Measurements from ENCODE around the gene C2orf68.
"Not testable (repeated sequence)": the region's sequence is repeated elsewhere in the genome, so short reads cannot be mapped to it uniquely, and the experiment has no call there.

The C2orf68 gene

GRCh38 chr2:85631316-85631715 is 19.4 kb upstream of the C2orf68 start:
- Histone ChIP-seq H3K4me3 (ENCODE audit: extremely low read depth, insufficient read depth, low read length, poor library complexity, severe bottlenecking) (no peak overlapping the region), H3K9me3 (ENCODE audit: control insufficient read depth, low read length) (no peaks in the 10 kb centered on the region), H3K4me1 (ENCODE audit: control insufficient read depth, insufficient read depth, low read length, poor library complexity, severe bottlenecking) (no peaks in the 10 kb centered on the region), H3K36me3 (ENCODE audit: control insufficient read depth, insufficient read depth, low read length) (peaks cover 88% of the 10 kb centered on the region), H3K27ac (ENCODE audit: low read depth, low read length, severe bottlenecking) (no peak overlapping the region)
- 90% methylated on average over 2 of the region's 3 CpGs; no CpG with 5 or more reads in 1 of the 2 experiments for WGBS, 2 experiments (ENCODE audit: insufficient coverage in 2 of 2)

- WGBS, 2 experiments (ENCODE audit: insufficient coverage in 2 of 2), result 90 to 100% methylated on average over 1 to 2 of the region's 2 CpGs
- H3K27ac ChIP-seq (ENCODE audit: low read depth, low read length, severe bottlenecking), result no peak overlapping the region
- H3K4me3 ChIP-seq (ENCODE audit: extremely low read depth, insufficient read depth, low read length, poor library complexity, severe bottlenecking), result no peak overlapping the region
These were observed 16.8 kb upstream of the C2orf68 start for GRCh38 chr2:85628658-85629057.

GRCh38 chr2:85623991-85624390 is 12.1 kb upstream of the C2orf68 start:
- H3K4me1 ChIP-seq (ENCODE audit: control insufficient read depth, insufficient read depth, low read length, poor library complexity, severe bottlenecking), result no peaks in the 10 kb centered on the region
- 94 to 96% methylated on average over 4 to 5 of the region's 5 CpGs for WGBS, 2 experiments (ENCODE audit: insufficient coverage in 2 of 2)
- no peak overlapping the region for H3K27ac ChIP-seq (ENCODE audit: low read depth, low read length, severe bottlenecking)
- H3K36me3 ChIP-seq (ENCODE audit: control insufficient read depth, insufficient read depth, low read length), result peaks cover 96% of the 10 kb centered on the region
- H3K9me3 ChIP-seq (ENCODE audit: control insufficient read depth, low read length), result no peaks in the 10 kb centered on the region
- H3K4me3 ChIP-seq (ENCODE audit: extremely low read depth, insufficient read depth, low read length, poor library complexity, severe bottlenecking), result no peak overlapping the region

More at GRCh38 chr2:85628658-85629057, 16.8 kb upstream of the C2orf68 start:
- no peaks in the 10 kb centered on the region for H3K9me3 ChIP-seq (ENCODE audit: control insufficient read depth, low read length)
- no peaks in the 10 kb centered on the region for H3K4me1 ChIP-seq (ENCODE audit: control insufficient read depth, insufficient read depth, low read length, poor library complexity, severe bottlenecking)
- peaks cover 94% of the 10 kb centered on the region for H3K36me3 ChIP-seq (ENCODE audit: control insufficient read depth, insufficient read depth, low read length)

GRCh38 chr2:85621338-85621737 is 9.5 kb upstream of the C2orf68 start:
- Histone ChIP-seq H3K4me3 (ENCODE audit: extremely low read depth, insufficient read depth, low read length, poor library complexity, severe bottlenecking) (no peak overlapping the region), H3K9me3 (ENCODE audit: control insufficient read depth, low read length) (no peaks in the 10 kb centered on the region), H3K4me1 (ENCODE audit: control insufficient read depth, insufficient read depth, low read length, poor library complexity, severe bottlenecking) (no peaks in the 10 kb centered on the region), H3K36me3 (ENCODE audit: control insufficient read depth, insufficient read depth, low read length) (peaks cover 83% of the 10 kb centered on the region), H3K27ac (ENCODE audit: low read depth, low read length, severe bottlenecking) (no peak overlapping the region)
- WGBS, 2 experiments (ENCODE audit: insufficient coverage in 2 of 2), result no CpG with 5 or more reads among the region's 1 CpG

GRCh38 chr2:85619617-85620016 is 7.8 kb upstream of the C2orf68 start:
- 100% methylated on average over 3 to 6 of the region's 6 CpGs for WGBS, 2 experiments (ENCODE audit: insufficient coverage in 2 of 2)
- H3K9me3 ChIP-seq (ENCODE audit: control insufficient read depth, low read length), result no peaks in the 10 kb centered on the region
- peaks cover 68% of the 10 kb centered on the region for H3K36me3 ChIP-seq (ENCODE audit: control insufficient read depth, insufficient read depth, low read length)
- H3K4me1 ChIP-seq (ENCODE audit: control insufficient read depth, insufficient read depth, low read length, poor library complexity, severe bottlenecking), result no peaks in the 10 kb centered on the region
- H3K27ac ChIP-seq (ENCODE audit: low read depth, low read length, severe bottlenecking), result no peak overlapping the region
- no peak overlapping the region for H3K4me3 ChIP-seq (ENCODE audit: extremely low read depth, insufficient read depth, low read length, poor library complexity, severe bottlenecking)

- H3K27ac ChIP-seq (ENCODE audit: low read depth, low read length, severe bottlenecking), result not testable (repeated sequence)
These were observed 5.9 kb upstream of the C2orf68 start for GRCh38 chr2:85617723-85618122.

GRCh38 chr2:85615413-85615728 is 3.5 kb upstream of the C2orf68 start:
- H3K9me3 ChIP-seq (ENCODE audit: control insufficient read depth, low read length), result no peaks in the 10 kb centered on the region
- no peak overlapping the region for H3K27ac ChIP-seq (ENCODE audit: low read depth, low read length, severe bottlenecking)
- H3K36me3 ChIP-seq (ENCODE audit: control insufficient read depth, insufficient read depth, low read length), result peaks cover 30% of the 10 kb centered on the region
- WGBS, 2 experiments (ENCODE audit: insufficient coverage in 2 of 2), result 89 to 95% methylated on average over 17 of the region's 17 CpGs
- no peaks in the 10 kb centered on the region for H3K4me1 ChIP-seq (ENCODE audit: control insufficient read depth, insufficient read depth, low read length, poor library complexity, severe bottlenecking)
- no peak overlapping the region for H3K4me3 ChIP-seq (ENCODE audit: extremely low read depth, insufficient read depth, low read length, poor library complexity, severe bottlenecking)

More at GRCh38 chr2:85617723-85618122, 5.9 kb upstream of the C2orf68 start:
- H3K4me3 ChIP-seq (ENCODE audit: extremely low read depth, insufficient read depth, low read length, poor library complexity, severe bottlenecking), result peak overlapping the region; percentile 82
- H3K9me3 ChIP-seq (ENCODE audit: control insufficient read depth, low read length); H3K4me1 ChIP-seq (ENCODE audit: control insufficient read depth, insufficient read depth, low read length, poor library complexity, severe bottlenecking): not testable (repeated sequence)
- 100% methylated on average over 2 of the region's 5 CpGs for WGBS, 2 experiments (ENCODE audit: insufficient coverage in 2 of 2)
- peaks cover 50% of the 10 kb centered on the region for H3K36me3 ChIP-seq (ENCODE audit: control insufficient read depth, insufficient read depth, low read length)

GRCh38 chr2:85614757-85615156 is 2.9 kb upstream of the C2orf68 start:
- H3K36me3 ChIP-seq (ENCODE audit: control insufficient read depth, insufficient read depth, low read length), result peaks cover 30% of the 10 kb centered on the region
- not testable (repeated sequence) for H3K4me1 ChIP-seq (ENCODE audit: control insufficient read depth, insufficient read depth, low read length, poor library complexity, severe bottlenecking); H3K4me3 ChIP-seq (ENCODE audit: extremely low read depth, insufficient read depth, low read length, poor library complexity, severe bottlenecking); H3K27ac ChIP-seq (ENCODE audit: low read depth, low read length, severe bottlenecking); H3K9me3 ChIP-seq (ENCODE audit: control insufficient read depth, low read length)
- 91 to 100% methylated on average over 1 to 5 of the region's 7 CpGs for WGBS, 2 experiments (ENCODE audit: insufficient coverage in 2 of 2)

GRCh38 chr2:85613717-85614515 is 2.0 kb upstream of the C2orf68 start:
- Histone ChIP-seq H3K4me1 (ENCODE audit: control insufficient read depth, insufficient read depth, low read length, poor library complexity, severe bottlenecking) (no peaks in the 10 kb centered on the region), H3K36me3 (ENCODE audit: control insufficient read depth, insufficient read depth, low read length) (peaks cover 28% of the 10 kb centered on the region), H3K9me3 (ENCODE audit: control insufficient read depth, low read length) (no peaks in the 10 kb centered on the region), H3K27ac (ENCODE audit: low read depth, low read length, severe bottlenecking) (no peak overlapping the region), H3K4me3 (ENCODE audit: extremely low read depth, insufficient read depth, low read length, poor library complexity, severe bottlenecking) (no peak overlapping the region)
- WGBS, 2 experiments (ENCODE audit: insufficient coverage in 2 of 2), result 97% methylated on average over 6 of the region's 10 CpGs

- 14% methylated on average over 15 to 24 of the region's 24 CpGs for WGBS, 2 experiments (ENCODE audit: insufficient coverage in 2 of 2)
- Histone ChIP-seq H3K27ac (ENCODE audit: low read depth, low read length, severe bottlenecking) (peak overlapping the region; percentile 86), H3K36me3 (ENCODE audit: control insufficient read depth, insufficient read depth, low read length) (peaks cover 30% of the 10 kb centered on the region), H3K4me1 (ENCODE audit: control insufficient read depth, insufficient read depth, low read length, poor library complexity, severe bottlenecking) (peaks cover 8% of the 10 kb centered on the region), H3K4me3 (ENCODE audit: extremely low read depth, insufficient read depth, low read length, poor library complexity, severe bottlenecking) (peak overlapping the region; percentile 92), H3K9me3 (ENCODE audit: control insufficient read depth, low read length) (no peaks in the 10 kb centered on the region)
These were observed 605 bp downstream of the C2orf68 start for GRCh38 chr2:85611217-85611704.
